ENCODE data around the gene ST6GALNAC1. TPM values are rescaled to one million over a fixed set of nuclear protein-coding genes. Genes with fewer than 3 reads are reported as not detected.
A peak's percentile ranks its signal among the peaks of the same experiment; 100 is the strongest.

ST6GALNAC1 gene
- total and polyA plus RNA-seq, 2 donors (not counting 3 experiments of a cell fraction or from before 2014, with no cell fraction given): 0.19 to 0.55 TPM

DNA sequence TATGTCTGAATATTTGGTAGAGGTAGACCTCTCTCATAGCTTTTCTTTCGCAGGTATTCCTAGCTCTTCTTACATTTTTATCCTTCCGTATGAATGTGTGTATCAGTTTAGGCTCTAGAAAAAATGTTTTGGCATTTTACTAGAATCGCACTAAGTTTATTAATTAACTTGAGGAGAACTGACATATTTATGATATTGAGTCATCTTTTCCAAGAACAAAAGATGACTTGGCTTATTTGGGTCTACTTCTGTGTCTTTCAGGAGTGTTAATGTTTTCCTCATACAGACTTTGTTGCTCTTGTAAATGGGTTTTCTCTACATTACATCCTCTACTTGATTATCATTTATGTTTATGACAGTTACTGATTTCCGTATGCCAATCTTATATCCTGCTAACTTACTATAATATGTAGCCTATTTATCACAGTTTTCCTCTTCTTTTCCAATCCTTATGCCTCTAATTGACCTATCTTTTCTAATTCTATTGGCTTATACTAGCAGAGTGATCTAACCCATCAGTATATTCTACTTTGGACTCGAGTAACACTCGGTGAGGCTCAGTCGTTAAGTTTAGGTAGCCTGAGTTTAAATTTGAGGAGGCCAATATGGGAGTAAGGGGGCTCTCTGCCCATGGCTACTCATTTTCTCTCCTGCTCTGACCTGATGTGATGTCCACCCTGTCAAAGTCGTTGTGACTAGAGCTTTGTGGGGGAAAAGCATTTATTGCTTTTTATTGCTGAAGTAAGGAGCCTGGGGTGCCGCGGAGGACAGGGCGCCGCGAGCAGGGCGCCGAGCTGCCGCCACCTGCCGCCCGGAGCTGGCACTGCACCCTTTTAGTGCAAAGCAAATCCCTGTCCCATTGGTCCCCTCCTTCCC, 20.0 kb downstream of the ST6GALNAC1 start:
- H3K4me2 ChIP-seq (ENCODE audit: insufficient read depth, low read length): peak overlapping the region; percentile 89
- H4K20me1 ChIP-seq (replicated peaks; ENCODE audit: control insufficient read depth, extremely low read depth, insufficient read depth, low read length): no peaks in the 10 kb centered on the region
- H3K27ac ChIP-seq (ENCODE audit: insufficient read depth, low read depth, low read length): peak overlapping the region; percentile 79
- H3K27me3 ChIP-seq (ENCODE audit: control insufficient read depth in 2 of 2, insufficient read depth in 2 of 2, low read length in 2 of 2): peaks cover 0 to 2% of the 10 kb centered on the region in 2 experiments
- no peaks in the 10 kb centered on the region for H3K36me3 ChIP-seq (ENCODE audit: control insufficient read depth in 2 of 2, extremely low read depth in 1 of 2, insufficient read depth in 2 of 2, low read length in 2 of 2)
- POLR2A ChIA-PET: interaction anchor here (0.6 kb wide), 1 partner anchor 232 kb away, joined by 4 read pairs; no protein-coding TSS in a partner anchor
- CTCF ChIA-PET: interaction anchor here (0.6 to 4.5 kb wide), 40 partner anchors 8 to 165 kb away, joined by 3 to 121 read pairs (median 7); partner anchors contain the start of genes CYGB, MXRA7, PRCD and ST6GALNAC2
- DNase-seq (ENCODE audit: low read depth, low spot score) (peak; percentile 79), FAIRE-seq (peak; percentile 70)
- no TSS peak for BruUV-seq (replicated peaks)
- no peaks in the 10 kb centered on the region for H3K9me1 ChIP-seq (replicated peaks; ENCODE audit: control insufficient read depth, extremely low read depth, insufficient read depth, low read length)
- TF ChIP-seq MYC (IDR thresholded peaks at IDR 0.05; ENCODE audit: low read depth, low read length) (no peak), CTCF (IDR thresholded peaks at IDR 0.05; ENCODE audit: extremely low read depth in 1 of 2, insufficient read depth in 1 of 2, low read depth in 1 of 2, low read length in 2 of 2) (peak; percentile 96 to 97), POLR2AphosphoS5 (IDR thresholded peaks at IDR 0.05; ENCODE audit: insufficient read depth, low read depth, low read length) (no peak), JUN (IDR thresholded peaks at IDR 0.05; ENCODE audit: borderline replicate concordance, insufficient read depth, insufficient read length, low read depth) (peak; percentile 44), POLR2A (IDR thresholded peaks at IDR 0.05; ENCODE audit: low read depth, low read length) (no peak), FOS (IDR thresholded peaks at IDR 0.05; ENCODE audit: borderline replicate concordance, insufficient read depth, low read length) (peak; percentile 43), GATA2 (IDR thresholded peaks at IDR 0.05; ENCODE audit: insufficient read depth, insufficient read length, low read depth, low read length) (no peak), EZH2 (IDR thresholded peaks at IDR 0.05; ENCODE audit: borderline replicate concordance, low read depth, low read length, severe bottlenecking) (no peak)
- TF ChIP-seq, protein P1, sequence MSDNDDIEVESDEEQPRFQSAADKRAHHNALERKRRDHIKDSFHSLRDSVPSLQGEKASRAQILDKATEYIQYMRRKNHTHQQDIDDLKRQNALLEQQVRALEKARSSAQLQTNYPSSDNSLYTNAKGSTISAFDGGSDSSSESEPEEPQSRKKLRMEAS (IDR thresholded peaks at IDR 0.05; ENCODE audit: insufficient read depth, insufficient read length): no peak
- intact Hi-C loops (cut with micrococcal nuclease): loop anchor here (1.0 to 5.0 kb wide), 4 partner anchors 21 to 100 kb away; partner anchors contain the start of gene ST6GALNAC2
- H3K9ac ChIP-seq (replicated peaks; ENCODE audit: extremely low read depth, insufficient read depth, low read length): peak overlapping the region; percentile 44
- peak overlapping the region; percentile 95 for H2AFZ ChIP-seq (ENCODE audit: low read depth, low read length)
- no peaks in the 10 kb centered on the region for H3K79me2 ChIP-seq (ENCODE audit: control insufficient read depth, insufficient read depth, low read length)
- peaks cover 10% of the 10 kb centered on the region for H3K4me1 ChIP-seq (ENCODE audit: control insufficient read depth, extremely low read depth, insufficient read depth, low read length)
- dilution Hi-C loops (cut with MboI; ENCODE audit: extremely low pct_ligation_motif_present, low sequenced_read_pairs): no loop called here
- H3K4me3 ChIP-seq (replicated peaks in 1 of 3; ENCODE audit: insufficient read depth in 1 of 3, low read depth in 1 of 3, low read length in 3 of 3): peak overlapping the region in 2 of 3 experiments; percentile 10 to 20
- no peaks in the 10 kb centered on the region for H3K9me3 ChIP-seq (replicated peaks; ENCODE audit: control insufficient read depth, insufficient read depth, low read length)

Data from endothelial cell of umbilical vein (primary cell).